Measurements from ENCODE around the gene SRP14. TPM values are rescaled to one million over a fixed set of nuclear protein-coding genes. Genes with fewer than 3 reads are reported as not detected.

The SRP14 gene
- total and polyA plus RNA-seq, 9 of the 15 experiments (the other 6 are each of a cell fraction or from before 2014, with no cell fraction given), result 161 to 1,097 (median 402) TPM

DNA sequence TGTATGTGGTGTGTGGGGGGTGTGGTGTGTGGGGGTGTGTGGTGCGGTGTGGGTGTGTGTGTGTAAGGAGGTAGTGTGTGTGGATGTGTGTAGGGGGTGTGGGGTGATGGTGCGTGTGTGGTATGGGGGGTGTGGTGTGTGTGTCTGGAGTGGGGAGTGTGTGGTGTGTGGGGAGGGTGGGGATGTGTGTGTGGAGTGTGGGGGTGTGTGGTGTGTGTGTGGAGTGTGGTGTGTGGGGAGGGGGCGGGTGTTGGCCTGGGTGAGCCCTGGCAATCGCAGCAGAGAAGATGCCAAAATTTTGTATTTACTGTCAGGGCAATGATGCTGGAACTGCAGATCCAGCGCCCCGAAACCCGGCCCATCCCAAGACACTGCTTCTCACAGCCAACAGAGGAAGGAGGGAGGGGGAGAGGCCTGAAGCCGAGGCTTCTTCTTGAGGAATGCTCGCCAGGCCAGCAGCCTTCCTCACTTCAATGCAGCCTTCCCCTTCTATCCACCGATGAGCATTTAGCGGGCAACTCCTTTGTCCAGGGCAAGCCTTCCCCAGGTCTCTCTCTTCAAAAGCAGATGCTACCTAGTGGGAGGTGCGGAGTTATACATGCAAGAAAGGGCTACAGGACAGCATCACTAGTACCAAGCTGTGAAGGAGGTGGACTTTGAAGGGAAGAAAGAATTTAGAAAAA, 11.9 kb upstream of the SRP14 start (continued):
- TF ChIP-seq, protein P1, sequence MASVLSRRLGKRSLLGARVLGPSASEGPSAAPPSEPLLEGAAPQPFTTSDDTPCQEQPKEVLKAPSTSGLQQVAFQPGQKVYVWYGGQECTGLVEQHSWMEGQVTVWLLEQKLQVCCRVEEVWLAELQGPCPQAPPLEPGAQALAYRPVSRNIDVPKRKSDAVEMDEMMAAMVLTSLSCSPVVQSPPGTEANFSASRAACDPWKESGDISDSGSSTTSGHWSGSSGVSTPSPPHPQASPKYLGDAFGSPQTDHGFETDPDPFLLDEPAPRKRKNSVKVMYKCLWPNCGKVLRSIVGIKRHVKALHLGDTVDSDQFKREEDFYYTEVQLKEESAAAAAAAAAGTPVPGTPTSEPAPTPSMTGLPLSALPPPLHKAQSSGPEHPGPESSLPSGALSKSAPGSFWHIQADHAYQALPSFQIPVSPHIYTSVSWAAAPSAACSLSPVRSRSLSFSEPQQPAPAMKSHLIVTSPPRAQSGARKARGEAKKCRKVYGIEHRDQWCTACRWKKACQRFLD (CRISPR knock-in tag; IDR thresholded peaks at IDR 0.05), result no peak

DNA sequence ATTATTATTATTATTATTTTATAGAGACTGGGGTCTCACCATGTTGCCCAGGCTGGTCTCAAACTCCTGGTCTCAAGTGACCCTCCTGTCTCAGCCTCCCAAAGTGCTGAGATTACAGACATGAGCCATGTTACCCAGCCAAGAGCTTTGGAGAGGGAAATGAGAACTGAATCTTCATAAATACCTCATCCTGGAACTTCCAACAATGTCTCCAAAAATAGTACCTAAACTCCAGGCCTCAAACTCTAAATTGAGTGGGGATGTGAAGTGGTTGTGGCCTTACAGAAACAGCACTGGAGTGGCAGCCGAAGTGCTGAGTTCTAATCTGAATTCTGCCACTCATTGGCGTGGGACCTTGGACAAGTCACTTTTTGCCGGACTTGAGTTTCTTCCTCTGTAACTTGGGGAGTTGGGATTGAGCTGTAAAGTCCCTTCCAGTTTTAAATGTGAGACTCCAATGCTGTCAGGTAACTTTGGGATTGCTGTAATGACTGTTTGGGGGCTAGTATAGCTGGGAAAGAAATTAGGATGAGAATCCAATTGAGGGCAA, 10.0 kb upstream of the SRP14 start:
- WGBS (ENCODE audit: insufficient coverage, low coverage, missing lambda C conversion rate), result 88% methylated on average over 3 of the region's 3 CpGs
- peaks cover 10 to 26% of the 10 kb centered on the region in 2 experiments for H3K4me1 ChIP-seq (replicated peaks in 1 of 2; ENCODE audit: control insufficient read depth in 2 of 2, insufficient read depth in 2 of 2, low read length in 2 of 2)
- no peak overlapping the region for H3K4me3 ChIP-seq
- POLR2A ChIA-PET, result interaction anchor here (0.6 to 2.0 kb wide), 7 partner anchors 10 to 225 kb away, joined by 3 to 7 read pairs (median 3); partner anchors contain the start of gene SRP14
- ATAC-seq (no peak), FAIRE-seq (no peak), DNase-seq (ENCODE audit: extremely low read depth in 1 of 4, low spot score in 3 of 4) (no peak)
- TF ChIP-seq FOS (IDR thresholded peaks at IDR 0.05; ENCODE audit: extremely low read depth, insufficient read length), result no peak
- TF ChIP-seq, protein P2, sequence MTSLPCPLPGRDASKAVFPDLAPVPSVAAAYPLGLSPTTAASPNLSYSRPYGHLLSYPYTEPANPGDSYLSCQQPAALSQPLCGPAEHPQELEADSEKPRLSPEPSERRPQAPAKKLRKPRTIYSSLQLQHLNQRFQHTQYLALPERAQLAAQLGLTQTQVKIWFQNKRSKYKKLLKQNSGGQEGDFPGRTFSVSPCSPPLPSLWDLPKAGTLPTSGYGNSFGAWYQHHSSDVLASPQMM (CRISPR knock-in tag; IDR thresholded peaks at IDR 0.05), result no peak
- no peak for TF ChIP-seq FOXK1 (CRISPR knock-in tag; IDR thresholded peaks at IDR 0.05; ENCODE audit: borderline replicate concordance)
- TF ChIP-seq CBFA2T2 (conservative IDR thresholded peaks at IDR 0.05), result no peak
- TF ChIP-seq SPI1 (IDR thresholded peaks at IDR 0.05; ENCODE audit: borderline replicate concordance, low read depth, low read length), result no peak
- TF ChIP-seq, protein P3, sequence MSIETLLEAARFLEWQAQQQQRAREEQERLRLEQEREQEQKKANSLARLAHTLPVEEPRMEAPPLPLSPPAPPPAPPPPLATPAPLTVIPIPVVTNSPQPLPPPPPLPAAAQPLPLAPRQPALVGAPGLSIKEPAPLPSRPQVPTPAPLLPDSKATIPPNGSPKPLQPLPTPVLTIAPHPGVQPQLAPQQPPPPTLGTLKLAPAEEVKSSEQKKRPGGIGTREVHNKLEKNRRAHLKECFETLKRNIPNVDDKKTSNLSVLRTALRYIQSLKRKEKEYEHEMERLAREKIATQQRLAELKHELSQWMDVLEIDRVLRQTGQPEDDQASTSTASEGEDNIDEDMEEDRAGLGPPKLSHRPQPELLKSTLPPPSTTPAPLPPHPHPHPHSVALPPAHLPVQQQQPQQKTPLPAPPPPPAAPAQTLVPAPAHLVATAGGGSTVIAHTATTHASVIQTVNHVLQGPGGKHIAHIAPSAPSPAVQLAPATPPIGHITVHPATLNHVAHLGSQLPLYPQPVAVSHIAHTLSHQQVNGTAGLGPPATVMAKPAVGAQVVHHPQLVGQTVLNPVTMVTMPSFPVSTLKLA (conservative IDR thresholded peaks at IDR 0.05), result no peak
- no peak overlapping the region for H3K9ac ChIP-seq (ENCODE audit: insufficient read depth in 1 of 2, low read depth in 2 of 2, low read length in 2 of 2)
- in situ Hi-C loops (cut with MboI) (loop anchor here (5.0 kb wide), 1 partner anchor 223 kb away; no protein-coding TSS in a partner anchor), intact Hi-C loops (cut with micrococcal nuclease) (loop anchor here (5.0 kb wide), 1 partner anchor 262 kb away; no protein-coding TSS in a partner anchor)
- no peaks in the 10 kb centered on the region; the same call in 1 of the 2 replicates for H4K20me1 ChIP-seq (replicated peaks; ENCODE audit: control insufficient read depth, insufficient read depth, low read length)
- peaks cover 9% of the 10 kb centered on the region; the same call in 1 of the 3 replicates for H3K36me3 ChIP-seq (ENCODE audit: control insufficient read depth, insufficient read depth, low read length)
- H3K9me3 ChIP-seq (replicated peaks; ENCODE audit: control insufficient read depth, insufficient read depth, low read depth, low read length), result no peaks in the 10 kb centered on the region
- no peak overlapping the region for H3K4me2 ChIP-seq (ENCODE audit: insufficient read depth, low read length)
- no TSS peak for BruUV-seq (replicated peaks)
- no peak overlapping the region for H3K27ac ChIP-seq (ENCODE audit: extremely low read depth, low read depth, low read length)
- no peak overlapping the region for H2AFZ ChIP-seq (ENCODE audit: low read depth, low read length)
- CTCF ChIA-PET (ENCODE audit: low intra/inter-chr PET ratio), result no interaction called here
- no peaks in the 10 kb centered on the region for H3K9me1 ChIP-seq (ENCODE audit: control insufficient read depth, insufficient read depth, low read length)
- H3K79me2 ChIP-seq (ENCODE audit: control insufficient read depth, insufficient read depth, low read length), result no peaks in the 10 kb centered on the region
- no peaks in the 10 kb centered on the region for H3K27me3 ChIP-seq (ENCODE audit: control insufficient read depth in 2 of 2, insufficient read depth in 2 of 2, low read length in 2 of 2)

Measured in K562 (cell line).